Measurements from ENCODE around the gene SMIM31.

The SMIM31 gene

GRCh38 chr4:164753873-164754488, at the start of gene SMIM31:
Gene SMIM31 (plus strand): TSS chr4:164754131. CDS start chr4:164770444, 16,313 bp downstream.
- peak; percentile 21 for DNase-seq (ENCODE audit: low spot score)

GRCh38 chr4:164706675-164707074, 47.3 kb upstream of the SMIM31 start:
- no peak for DNase-seq (ENCODE audit: low spot score)

- peak; percentile 1 for DNase-seq (ENCODE audit: low spot score)
These were observed 37.0 kb upstream of the SMIM31 start for GRCh38 chr4:164716901-164717300.

GRCh38 chr4:164718827-164719226, 35.1 kb upstream of the SMIM31 start:
- DNase-seq (ENCODE audit: low spot score): no peak

- no peak for DNase-seq (ENCODE audit: low spot score)
These were observed 28.9 kb upstream of the SMIM31 start for GRCh38 chr4:164725066-164725465.

GRCh38 chr4:164730705-164731393, 23.1 kb upstream of the SMIM31 start:
- no peak for DNase-seq (ENCODE audit: low spot score)

- peak; percentile 16 for DNase-seq (ENCODE audit: low spot score)
These were observed 22.0 kb upstream of the SMIM31 start for GRCh38 chr4:164731827-164732474.

GRCh38 chr4:164734484-164734883, 19.4 kb upstream of the SMIM31 start:
- DNase-seq (ENCODE audit: low spot score): no peak

GRCh38 chr4:164748375-164748774, 5.6 kb upstream of the SMIM31 start:
- peak; percentile 8 for DNase-seq (ENCODE audit: low spot score)

GRCh38 chr4:164755432-164755831, 1.5 kb downstream of the SMIM31 start:
- DNase-seq (ENCODE audit: low spot score): no peak

- DNase-seq (ENCODE audit: low spot score): no peak
These were observed 2.8 kb downstream of the SMIM31 start for GRCh38 chr4:164756686-164757085.

- no peak for DNase-seq (ENCODE audit: low spot score)
These were observed 7.3 kb downstream of the SMIM31 start for GRCh38 chr4:164761241-164761640.

- DNase-seq (ENCODE audit: low spot score): no peak
These were observed 7.9 kb downstream of the SMIM31 start for GRCh38 chr4:164761746-164762275.

GRCh38 chr4:164765096-164765495, 11.2 kb downstream of the SMIM31 start:
- no peak for DNase-seq (ENCODE audit: low spot score)

GRCh38 chr4:164765833-164766232, 11.9 kb downstream of the SMIM31 start:
- no peak for DNase-seq (ENCODE audit: low spot score)

- DNase-seq (ENCODE audit: low spot score): peak; percentile 39
These were observed 14.6 kb downstream of the SMIM31 start for GRCh38 chr4:164768516-164768915.

GRCh38 chr4:164770010-164770724, 16.2 kb downstream of the SMIM31 start:
- no peak for DNase-seq (ENCODE audit: low spot score)

- DNase-seq (ENCODE audit: low spot score): no peak
These were observed 17.2 kb downstream of the SMIM31 start for GRCh38 chr4:164771088-164771487.

GRCh38 chr4:164772076-164772475, 18.1 kb downstream of the SMIM31 start:
- DNase-seq (ENCODE audit: low spot score): no peak

- no peak for DNase-seq (ENCODE audit: low spot score)
These were observed 25.1 kb downstream of the SMIM31 start for GRCh38 chr4:164779080-164779479.

GRCh38 chr4:164779811-164780216, 25.9 kb downstream of the SMIM31 start:
- DNase-seq (ENCODE audit: low spot score): peak; percentile 24

- no peak for DNase-seq (ENCODE audit: low spot score)
These were observed 26.9 kb downstream of the SMIM31 start for GRCh38 chr4:164780839-164781238.
